Measurements from ENCODE around the gene MAST4. TPM values are rescaled to one million over a fixed set of nuclear protein-coding genes. Genes with fewer than 3 reads are reported as not detected.

MAST4 gene
- total RNA-seq, 1 donor from 2014 or later, result 112 TPM

GRCh38 chr5:66987540-66987939 lies 391.3 kb downstream of the MAST4 start:
- Mint-ChIP-seq H3K9me3 (ENCODE audit: unreplicated experiment) (no peaks in the 10 kb centered on the region), H3K4me1 (ENCODE audit: unreplicated experiment) (peaks cover 15% of the 10 kb centered on the region), H3K27me3 (ENCODE audit: unreplicated experiment) (no peaks in the 10 kb centered on the region), H3K27ac (ENCODE audit: unreplicated experiment) (no peak overlapping the region), H3K36me3 (ENCODE audit: low read depth, unreplicated experiment) (no peaks in the 10 kb centered on the region), H3K4me3 (ENCODE audit: unreplicated experiment) (no peak overlapping the region)
- TF ChIP-seq CTCF (IDR thresholded peaks at IDR 0.05; ENCODE audit: unreplicated experiment), result no peak
- DNase-seq (ENCODE audit: low spot score), result no peak

GRCh38 chr5:66987949-66988838 lies 392.0 kb downstream of the MAST4 start:
- Mint-ChIP-seq H3K4me3 (ENCODE audit: unreplicated experiment) (no peak overlapping the region), H3K36me3 (ENCODE audit: low read depth, unreplicated experiment) (no peaks in the 10 kb centered on the region), H3K27ac (ENCODE audit: unreplicated experiment) (no peak overlapping the region), H3K9me3 (ENCODE audit: unreplicated experiment) (no peaks in the 10 kb centered on the region), H3K27me3 (ENCODE audit: unreplicated experiment) (no peaks in the 10 kb centered on the region), H3K4me1 (ENCODE audit: unreplicated experiment) (peaks cover 14% of the 10 kb centered on the region)
- no peak for DNase-seq (ENCODE audit: low spot score)
- peak; percentile 97 for TF ChIP-seq CTCF (IDR thresholded peaks at IDR 0.05; ENCODE audit: unreplicated experiment)

GRCh38 chr5:66989286-66989685 lies 393.1 kb downstream of the MAST4 start:
- no peak overlapping the region for H3K4me3 Mint-ChIP-seq (ENCODE audit: unreplicated experiment)

GRCh38 chr5:66989781-66990180 lies 393.6 kb downstream of the MAST4 start:
- DNase-seq (ENCODE audit: low spot score), result no peak
- Mint-ChIP-seq H3K4me3 (ENCODE audit: unreplicated experiment) (no peak overlapping the region), H3K36me3 (ENCODE audit: low read depth, unreplicated experiment) (no peaks in the 10 kb centered on the region)

More at GRCh38 chr5:66989286-66989685, 393.1 kb downstream of the MAST4 start:
- DNase-seq (ENCODE audit: low spot score), result no peak
- no peak for TF ChIP-seq CTCF (IDR thresholded peaks at IDR 0.05; ENCODE audit: unreplicated experiment)
- no peaks in the 10 kb centered on the region for H3K36me3 Mint-ChIP-seq (ENCODE audit: low read depth, unreplicated experiment)
- H3K4me1 Mint-ChIP-seq (ENCODE audit: unreplicated experiment), result peaks cover 16% of the 10 kb centered on the region
- H3K27me3 Mint-ChIP-seq (ENCODE audit: unreplicated experiment), result no peaks in the 10 kb centered on the region
- H3K27ac Mint-ChIP-seq (ENCODE audit: unreplicated experiment), result peak overlapping the region; percentile 6
- H3K9me3 Mint-ChIP-seq (ENCODE audit: unreplicated experiment), result no peaks in the 10 kb centered on the region

More at GRCh38 chr5:66989781-66990180, 393.6 kb downstream of the MAST4 start:
- peaks cover 16% of the 10 kb centered on the region for H3K4me1 Mint-ChIP-seq (ENCODE audit: unreplicated experiment)
- TF ChIP-seq CTCF (IDR thresholded peaks at IDR 0.05; ENCODE audit: unreplicated experiment), result no peak
- no peaks in the 10 kb centered on the region for H3K27me3 Mint-ChIP-seq (ENCODE audit: unreplicated experiment)
- no peak overlapping the region for H3K27ac Mint-ChIP-seq (ENCODE audit: unreplicated experiment)
- H3K9me3 Mint-ChIP-seq (ENCODE audit: unreplicated experiment), result no peaks in the 10 kb centered on the region

Measured in endothelial cell (in vitro differentiated cells).